A673 (cell line): ENCODE measurements around the gene MBD5. TPM values are rescaled to one million over a fixed set of nuclear protein-coding genes. Genes with fewer than 3 reads are reported as not detected.

Experiments
- BruUV-seq: library from RNA; stranded (reverse); fragments of 400-500 nt; replicated peaks from 2 replicates; lab custom pipeline; 2021; lab: Mats Ljungman, UMichigan
- CTCF ChIA-PET: fragments of 300-600 bp; sonication (Branson Sonifier 250); formaldehyde crosslinking; loops from one replicate; lab custom pipeline; 2022; ENCODE audit warnings: antibody characterized with exemption; lab: Charles Lee
- POLR2A ChIA-PET: fragments of 300-600 bp; sonication (Branson Sonifier 250); formaldehyde crosslinking; loops from one replicate; lab custom pipeline; 2022; ENCODE audit warnings: antibody characterized with exemption; ENCODE audit not compliant: low non-redundant PET; lab: Charles Lee
- DNase-seq: peaks from one replicate; pipeline ENCODE4 v3.0.0-alpha.2; 2015; ENCODE audit warnings: low spot score
- H3K27ac ChIP-seq: fragments of 200-600 bp; sonication (generic); 2 replicates; pipeline ENCODE4 v1.5.1; 2016; ENCODE audit warnings: mixed run types, low read depth, mild to moderate bottlenecking, mixed read lengths, antibody characterized with exemption, low read length; ENCODE audit not compliant: poor library complexity, severe bottlenecking
- H3K27me3 ChIP-seq: fragments of 200-600 bp; sonication (generic); replicated peaks from 2 replicates; pipeline ENCODE4 v1.6.1; 2017; ENCODE audit warnings: mixed run types, low read depth, mild to moderate bottlenecking, mixed read lengths, antibody characterized with exemption, low read length; ENCODE audit not compliant: insufficient read depth, poor library complexity
- H3K36me3 ChIP-seq: fragments of 200-600 bp; sonication (generic); 2 replicates; pipeline ENCODE4 v1.6.1; 2016; ENCODE audit warnings: mixed run types, mild to moderate bottlenecking, mixed read lengths, antibody characterized with exemption, low read length; ENCODE audit not compliant: insufficient read depth, poor library complexity, severe bottlenecking
- H3K4me1 ChIP-seq: fragments of 200-600 bp; sonication (generic); 2 replicates; pipeline ENCODE4 v1.6.1; 2017; ENCODE audit warnings: mixed run types, mild to moderate bottlenecking, mixed read lengths, antibody characterized with exemption, low read length; ENCODE audit not compliant: insufficient read depth, poor library complexity, severe bottlenecking
- H3K4me3 ChIP-seq: fragments of 200-600 bp; sonication (generic); 2 replicates; pipeline ENCODE4 v1.5.1; 2016; ENCODE audit warnings: low read depth, mixed run types, mild to moderate bottlenecking, mixed read lengths, low read length; ENCODE audit not compliant: poor library complexity, severe bottlenecking
- H3K9me3 ChIP-seq: fragments of 200-600 bp; sonication (generic); 2 replicates; pipeline ENCODE4 v1.6.1; 2016; ENCODE audit warnings: mixed run types, low read depth, mild to moderate bottlenecking, mixed read lengths, antibody characterized with exemption, low read length; ENCODE audit not compliant: poor library complexity, severe bottlenecking
- CTCF ChIP-seq: fragments of 300-800, 200-600 bp; sonication (generic); conservative IDR thresholded peaks from 2 replicates; pipeline ENCODE4 v1.5.1; 2017; ENCODE audit warnings: low read depth, mild to moderate bottlenecking, antibody characterized with exemption, low read length, moderate library complexity, mixed read lengths
- EZH2 ChIP-seq: fragments of 200-600 bp; sonication (generic); IDR thresholded peaks from 2 replicates; pipeline ENCODE4 v1.6.1; 2017; ENCODE audit warnings: borderline replicate concordance, low read depth, mild to moderate bottlenecking, mixed read lengths, antibody characterized with exemption, low read length; ENCODE audit not compliant: poor library complexity, severe bottlenecking
- intact Hi-C: fragments of 100-400 bp; cut with micrococcal nuclease; formaldehyde crosslinking; loops from one replicate; pipeline ENCODE4 v1.10.0; 2022; ENCODE audit not compliant: unreplicated experiment
- total RNA-seq: library from RNA; stranded (reverse); gene quantifications from 2 replicates; pipeline ENCODE4 v1.2.3, GENCODE V29; 2021

Gene MBD5
- total RNA-seq, 1 experiment from 2014 or later = 32.4 TPM

GRCh38 chr2:148451046-148451445 is 430.2 kb downstream of the MBD5 start:
- intact Hi-C loops = no loop called here
- Histone ChIP-seq H3K9me3 (no peaks in the 10 kb centered on the region), H3K27ac (no peak overlapping the region), H3K36me3 (no peaks in the 10 kb centered on the region), H3K27me3 (no peaks in the 10 kb centered on the region), H3K4me1 (no peaks in the 10 kb centered on the region), H3K4me3 (no peak overlapping the region)
- no peak for DNase-seq
- ChIA-PET CTCF (no interaction called here), POLR2A (no interaction called here)
- BruUV-seq = no TSS peak
- TF ChIP-seq EZH2 (no peak), CTCF (no peak)

GRCh38 chr2:148455791-148456190 is 434.9 kb downstream of the MBD5 start:
- TF ChIP-seq CTCF (no peak), EZH2 (no peak)
- Histone ChIP-seq H3K4me1 (no peaks in the 10 kb centered on the region), H3K27me3 (no peaks in the 10 kb centered on the region), H3K36me3 (no peaks in the 10 kb centered on the region), H3K9me3 (no peaks in the 10 kb centered on the region), H3K4me3 (no peak overlapping the region), H3K27ac (no peak overlapping the region)
- no TSS peak for BruUV-seq
- CTCF ChIA-PET = no interaction called here
- no peak for DNase-seq
- POLR2A ChIA-PET = no interaction called here
- intact Hi-C loops = no loop called here

- intact Hi-C loops = no loop called here
- no peak overlapping the region for H3K4me3 ChIP-seq
- no peaks in the 10 kb centered on the region for H3K4me1 ChIP-seq
- no peak for DNase-seq
- no peaks in the 10 kb centered on the region for H3K36me3 ChIP-seq
- H3K9me3 ChIP-seq = no peaks in the 10 kb centered on the region
- BruUV-seq = no TSS peak
- H3K27me3 ChIP-seq = no peaks in the 10 kb centered on the region
- TF ChIP-seq EZH2 (no peak), CTCF (no peak)
- ChIA-PET CTCF (no interaction called here), POLR2A (no interaction called here)
- H3K27ac ChIP-seq = no peak overlapping the region
Observed at GRCh38 chr2:148458171-148458570, 437.3 kb downstream of the MBD5 start.
